Kidney (tissue), 14 donors: ENCODE data around the gene TPSB2. TPM values are rescaled to one million over a fixed set of nuclear protein-coding genes. Genes with fewer than 3 reads are reported as not detected.
"Not testable (repeated sequence)": the region's sequence is repeated elsewhere in the genome, so short reads cannot be mapped to it uniquely, and the experiment has no call there.

ENCODE experiments used
- DNase-seq, 5 donors: peaks; one replicate each; pipeline ENCODE4 v3.0.0-alpha.2; 2013 to 2020
- FAIRE-seq: peaks from 2 replicates; lab custom pipeline; 2012; peaks lifted over from hg19 to GRCh38; lab: Jason Lieb, UNC
- H3K27ac ChIP-seq, 2 donors: one replicate each; pipeline ENCODE4 v1.7.0; 2013; ENCODE audit warnings: low read depth in 2 of 2, low read length in 2 of 2, inconsistent platforms in 1 of 2
- H3K27me3 ChIP-seq: one replicate; pipeline ENCODE4 v1.7.1; 2013; ENCODE audit warnings: low read length, inconsistent platforms; ENCODE audit not compliant: control insufficient read depth, insufficient read depth
- H3K36me3 ChIP-seq, 3 donors: one replicate each; pipeline versions ENCODE4 v1.7.0 to v1.7.1; 2013; ENCODE audit warnings: low read length in 3 of 3, control low read depth in 1 of 3, inconsistent platforms in 1 of 3; ENCODE audit not compliant: insufficient read depth in 3 of 3, control insufficient read depth in 2 of 3
- H3K4me1 ChIP-seq, 3 donors: one replicate each; pipeline versions ENCODE4 v1.7.0 to v1.7.1; 2013; ENCODE audit warnings: low read length in 3 of 3, inconsistent platforms in 1 of 3, low read depth in 1 of 3; ENCODE audit not compliant: control insufficient read depth in 2 of 3, insufficient read depth in 2 of 3
- H3K4me3 ChIP-seq, 3 donors: one replicate each; pipeline versions ENCODE4 v1.7.0 to v1.8.1; 2013; ENCODE audit warnings: low read length in 3 of 3, control low read depth in 1 of 3, inconsistent platforms in 1 of 3
- H3K9ac ChIP-seq, 3 donors: one replicate each; pipeline versions ENCODE4 v1.7.0 to v1.7.1; 2013; ENCODE audit warnings: low read length in 3 of 3, control low read depth in 1 of 3, inconsistent platforms in 1 of 3
- H3K9me3 ChIP-seq, 3 donors: one replicate each; pipeline versions ENCODE4 v1.7.0 to v1.7.1; 2013; ENCODE audit warnings: low read length in 3 of 3, control low read depth in 1 of 3, inconsistent platforms in 1 of 3; ENCODE audit not compliant: control insufficient read depth in 2 of 3, insufficient read depth in 1 of 3
- intact Hi-C: fragments of 100-400 bp; cut with DNase I; formaldehyde crosslinking; loops from one replicate; pipeline ENCODE4 v1.11.1; 2022
- polyA plus RNA-seq: library from polyadenylated mRNA; stranded (reverse); fragments of 350-450 nt; fragmentation: Illumina TruSeq; extraction: RNeasy Lipid Tissue Mini Kit (QIAGEN cat#74804); gene quantifications from one replicate; pipeline ENCODE4 v1.2.3, GENCODE V29; 2014; ENCODE audit warnings: low read depth, low replicate concordance; ENCODE audit not compliant: insufficient read depth
- total RNA-seq: library from RNA; stranded (reverse); fragmentation: NEBNext Ultra II Directional; extraction: Animal tissue kit (Norgen Biotek cat#: 25700); gene quantifications from one replicate; pipeline ENCODE4 v1.2.1, GENCODE V29; 2021
- TF ChIP-seq, protein P1 (sequence below): IDR thresholded peaks from 3 replicates; pipeline ENCODE4 v1.5.1; 2012; ENCODE audit warnings: mild to moderate bottlenecking, moderate library complexity, borderline replicate concordance; ENCODE audit not compliant: insufficient read depth; ENCODE audit errors: extremely low read depth
- donor health status: control.
- donor health status: control.
- donor health status: control.
- donor health status: control.
- donor health status: control.
- donor health status: DM: yes; HTN: yes; CAD: no.
- donor health status: Normal renal cell carcinoma (clear cell type).

Gene TPSB2
- total and polyA plus RNA-seq, 2 donors from 2014 or later, result 141 TPM; not detected in 1

DNA sequence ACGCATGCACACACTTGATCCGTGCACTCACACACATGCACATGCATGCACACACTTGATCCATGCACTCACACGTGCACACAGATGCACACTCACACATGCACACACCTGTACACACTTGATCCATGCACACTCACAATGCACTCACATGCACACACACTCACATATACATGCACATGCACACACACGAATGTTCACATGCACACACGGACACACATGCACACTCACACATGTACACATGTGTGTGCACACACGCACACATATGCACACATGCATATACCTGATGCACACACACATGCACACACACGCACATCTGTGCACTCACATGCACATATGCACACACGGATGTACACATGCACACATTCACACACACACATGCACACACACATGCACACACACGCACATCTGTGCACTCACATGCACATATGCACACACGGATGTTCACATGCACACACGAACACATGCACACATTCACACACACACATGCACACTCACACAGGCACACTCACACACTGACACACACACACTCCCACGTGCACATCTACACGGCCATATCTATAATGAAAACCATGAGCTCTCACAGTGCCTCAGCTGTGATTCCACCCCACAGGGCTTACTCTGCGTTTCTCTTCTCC is 18.0 kb upstream of the TPSB2 start:
- H3K27me3 ChIP-seq, H3K9me3 ChIP-seq, H3K4me1 ChIP-seq, DNase-seq, FAIRE-seq, intact Hi-C loops, H3K36me3 ChIP-seq, H3K4me3 ChIP-seq, H3K9ac ChIP-seq, H3K27ac ChIP-seq: not testable (repeated sequence)

DNA sequence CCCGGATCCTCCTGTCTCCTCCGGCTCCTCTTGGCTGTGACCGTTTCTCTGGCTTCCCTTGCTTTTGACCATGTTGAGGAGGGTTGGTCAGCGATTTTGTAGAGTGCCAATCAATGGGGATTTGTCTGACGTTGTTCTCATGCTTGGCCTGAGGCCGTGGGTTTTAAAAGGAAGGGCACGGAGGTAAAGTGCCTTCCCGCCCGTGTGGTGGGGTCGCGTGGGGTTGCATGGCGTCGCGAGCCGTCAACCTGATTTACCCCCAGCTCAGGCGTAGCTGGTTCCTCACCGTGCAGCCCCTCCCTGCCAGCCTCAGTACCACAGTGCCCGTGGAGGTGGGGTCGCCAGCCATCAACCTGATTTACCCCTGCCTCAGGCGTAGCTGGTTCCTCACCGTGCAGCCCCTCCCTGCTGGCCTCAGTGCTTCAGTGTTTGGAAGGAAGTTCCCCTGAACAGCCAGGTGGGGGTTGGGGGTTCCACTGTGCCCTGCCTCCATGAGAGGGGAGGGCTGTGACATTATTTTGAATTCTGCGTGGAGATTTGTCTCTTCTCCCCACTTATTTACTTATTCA is 15.6 kb upstream of the TPSB2 start:
- Histone ChIP-seq H3K9ac (no peak overlapping the region), H3K9me3 (peaks cover 0 to 2% (median 0%) of the 10 kb centered on the region in 3 donors), H3K4me1 (no peaks in the 10 kb centered on the region), H3K36me3 (no peaks in the 10 kb centered on the region), H3K27ac (no peak overlapping the region), H3K4me3 (no peak overlapping the region), H3K27me3 (peaks cover 2% of the 10 kb centered on the region)
- FAIRE-seq, result no peak
- TF ChIP-seq, protein P1, sequence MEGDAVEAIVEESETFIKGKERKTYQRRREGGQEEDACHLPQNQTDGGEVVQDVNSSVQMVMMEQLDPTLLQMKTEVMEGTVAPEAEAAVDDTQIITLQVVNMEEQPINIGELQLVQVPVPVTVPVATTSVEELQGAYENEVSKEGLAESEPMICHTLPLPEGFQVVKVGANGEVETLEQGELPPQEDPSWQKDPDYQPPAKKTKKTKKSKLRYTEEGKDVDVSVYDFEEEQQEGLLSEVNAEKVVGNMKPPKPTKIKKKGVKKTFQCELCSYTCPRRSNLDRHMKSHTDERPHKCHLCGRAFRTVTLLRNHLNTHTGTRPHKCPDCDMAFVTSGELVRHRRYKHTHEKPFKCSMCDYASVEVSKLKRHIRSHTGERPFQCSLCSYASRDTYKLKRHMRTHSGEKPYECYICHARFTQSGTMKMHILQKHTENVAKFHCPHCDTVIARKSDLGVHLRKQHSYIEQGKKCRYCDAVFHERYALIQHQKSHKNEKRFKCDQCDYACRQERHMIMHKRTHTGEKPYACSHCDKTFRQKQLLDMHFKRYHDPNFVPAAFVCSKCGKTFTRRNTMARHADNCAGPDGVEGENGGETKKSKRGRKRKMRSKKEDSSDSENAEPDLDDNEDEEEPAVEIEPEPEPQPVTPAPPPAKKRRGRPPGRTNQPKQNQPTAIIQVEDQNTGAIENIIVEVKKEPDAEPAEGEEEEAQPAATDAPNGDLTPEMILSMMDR, result no peak
- no peak for DNase-seq
- intact Hi-C loops, result no loop called here

DNA sequence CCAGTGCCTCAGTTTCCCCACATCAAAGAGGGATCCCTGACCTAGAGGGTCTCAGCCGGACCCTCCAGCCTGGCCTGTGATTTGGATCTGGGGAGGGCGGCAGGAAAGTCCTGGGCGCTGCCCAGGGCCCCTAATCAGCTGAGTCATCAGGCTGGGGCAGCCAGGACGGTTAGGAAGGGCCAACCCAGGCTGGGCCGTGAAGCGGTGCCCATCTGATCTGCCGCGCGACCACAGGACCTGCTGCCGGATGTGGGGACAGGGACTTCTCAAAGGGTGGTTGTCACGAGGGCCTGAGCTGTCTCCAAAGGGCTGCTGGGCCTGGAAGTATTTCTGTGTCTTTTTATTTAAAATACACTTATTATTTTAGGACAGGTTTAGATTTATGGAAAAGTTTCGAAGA is 14.9 kb upstream of the TPSB2 start:
- Histone ChIP-seq H3K9ac (no peak overlapping the region), H3K36me3 (no peaks in the 10 kb centered on the region), H3K9me3 (peaks cover 0 to 2% (median 0%) of the 10 kb centered on the region in 3 donors), H3K27me3 (peaks cover 2% of the 10 kb centered on the region), H3K4me3 (no peak overlapping the region), H3K4me1 (no peaks in the 10 kb centered on the region), H3K27ac (no peak overlapping the region)
- no peak for DNase-seq
- TF ChIP-seq, protein P1, result no peak
- intact Hi-C loops, result no loop called here
- FAIRE-seq, result no peak

DNA sequence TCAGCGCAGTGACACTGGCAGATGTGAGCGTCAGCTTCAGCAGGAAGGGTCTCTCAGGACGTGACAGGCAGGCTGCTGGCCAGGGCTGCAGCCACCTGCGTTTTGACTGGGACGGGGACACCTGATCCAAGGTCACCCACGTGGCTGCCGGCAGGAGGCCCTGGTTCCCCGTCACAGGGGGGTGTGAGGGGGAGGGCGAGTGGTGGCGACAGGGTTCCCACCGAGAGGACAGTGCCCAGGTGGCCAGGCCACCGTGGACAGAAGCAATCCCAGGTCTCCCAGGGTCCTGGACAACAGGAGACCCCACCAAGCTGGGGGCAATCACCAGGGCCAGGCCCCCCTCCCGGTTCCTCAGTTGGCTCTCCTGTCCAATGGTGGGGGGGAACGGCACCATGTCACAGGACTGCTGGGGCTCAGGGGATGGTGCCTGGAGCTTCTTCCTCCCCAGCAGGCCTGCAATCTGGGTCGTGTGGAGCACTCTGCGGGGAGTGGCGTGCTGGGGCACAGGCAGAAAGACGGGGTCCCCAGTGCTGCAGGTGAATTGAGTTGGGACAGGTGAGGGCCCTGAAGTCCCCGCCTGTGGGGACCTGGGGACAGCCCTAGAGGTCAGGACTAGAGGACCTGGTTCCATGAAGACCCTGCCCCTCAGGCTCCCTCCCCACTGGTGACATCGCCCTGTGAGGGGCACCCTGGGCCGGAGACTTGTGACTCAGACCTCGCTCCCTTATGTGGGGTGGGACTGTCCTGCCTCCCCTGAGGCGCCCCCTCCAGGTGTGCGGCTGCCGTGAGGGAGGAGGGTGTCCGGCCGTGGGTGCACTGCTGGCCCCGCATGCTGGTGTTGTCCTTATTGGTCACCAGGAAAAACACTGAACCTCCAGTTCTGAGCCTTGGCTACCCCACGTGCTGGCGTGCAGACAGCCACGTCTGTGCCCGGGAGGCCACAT is 14.2 kb upstream of the TPSB2 start:
- H3K9ac ChIP-seq, H3K9me3 ChIP-seq, FAIRE-seq, H3K4me1 ChIP-seq, H3K27ac ChIP-seq, H3K4me3 ChIP-seq, intact Hi-C loops, H3K36me3 ChIP-seq, H3K27me3 ChIP-seq: not testable (repeated sequence)
- DNase-seq, result peak in 1 of 5 donors; percentile 56

DNA sequence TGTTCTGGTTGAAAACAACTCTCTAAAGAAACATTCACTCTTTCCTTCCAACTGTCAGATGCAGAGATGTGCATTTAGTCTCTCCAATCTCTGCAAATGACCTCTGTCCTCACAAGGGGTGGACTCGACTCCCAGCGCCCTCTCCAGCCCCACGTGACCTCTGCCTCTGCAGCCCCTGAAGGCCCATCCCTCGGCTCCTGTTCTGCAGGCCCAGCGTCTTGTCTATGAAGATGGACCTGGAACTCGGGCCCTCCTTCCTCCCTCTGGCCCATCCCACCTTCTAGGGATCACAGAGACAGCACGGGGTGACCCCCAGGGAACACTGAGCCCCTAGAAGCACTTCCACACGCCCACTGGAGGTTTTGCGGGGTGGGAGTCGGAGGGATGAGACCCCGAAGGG is 13.4 kb upstream of the TPSB2 start:
- intact Hi-C loops, DNase-seq: not testable (repeated sequence)

DNA sequence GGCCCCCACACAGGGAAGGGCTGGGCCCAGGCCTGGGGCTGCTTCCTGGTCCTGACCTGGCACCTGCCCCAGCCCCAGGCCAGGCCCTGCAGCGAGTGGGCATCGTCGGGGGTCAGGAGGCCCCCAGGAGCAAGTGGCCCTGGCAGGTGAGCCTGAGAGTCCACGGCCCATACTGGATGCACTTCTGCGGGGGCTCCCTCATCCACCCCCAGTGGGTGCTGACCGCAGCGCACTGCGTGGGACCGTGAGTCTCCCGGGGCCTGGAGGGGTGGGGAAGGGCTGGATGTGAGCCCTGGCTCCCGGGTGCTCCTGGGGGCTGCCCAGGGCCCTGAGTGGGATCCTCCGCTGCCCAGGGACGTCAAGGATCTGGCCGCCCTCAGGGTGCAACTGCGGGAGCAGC is 11.1 kb upstream of the TPSB2 start:
- intact Hi-C loops, result not testable (repeated sequence)
- DNase-seq, result peak in 1 of 5 donors; percentile 29

More for the DNA sequence above, 13.4 kb upstream of the TPSB2 start:
- H3K27ac ChIP-seq, H3K9ac ChIP-seq, FAIRE-seq, H3K27me3 ChIP-seq, H3K9me3 ChIP-seq, H3K4me1 ChIP-seq, H3K36me3 ChIP-seq, H3K4me3 ChIP-seq: not testable (repeated sequence)

More for the DNA sequence above, 11.1 kb upstream of the TPSB2 start:
- not testable (repeated sequence) for H3K4me3 ChIP-seq, H3K9me3 ChIP-seq, H3K27me3 ChIP-seq, H3K36me3 ChIP-seq, FAIRE-seq, H3K9ac ChIP-seq, H3K4me1 ChIP-seq, H3K27ac ChIP-seq
